GM03348 (cell line): Measurements from ENCODE around the gene BRD3.
A peak's percentile ranks its signal among the peaks of the same experiment; 100 is the strongest.

Experiments used
- DNase-seq: peaks from one replicate; pipeline ENCODE4 v3.0.0; 2012; ENCODE audit warnings: low spot score

The BRD3 gene

DNA sequence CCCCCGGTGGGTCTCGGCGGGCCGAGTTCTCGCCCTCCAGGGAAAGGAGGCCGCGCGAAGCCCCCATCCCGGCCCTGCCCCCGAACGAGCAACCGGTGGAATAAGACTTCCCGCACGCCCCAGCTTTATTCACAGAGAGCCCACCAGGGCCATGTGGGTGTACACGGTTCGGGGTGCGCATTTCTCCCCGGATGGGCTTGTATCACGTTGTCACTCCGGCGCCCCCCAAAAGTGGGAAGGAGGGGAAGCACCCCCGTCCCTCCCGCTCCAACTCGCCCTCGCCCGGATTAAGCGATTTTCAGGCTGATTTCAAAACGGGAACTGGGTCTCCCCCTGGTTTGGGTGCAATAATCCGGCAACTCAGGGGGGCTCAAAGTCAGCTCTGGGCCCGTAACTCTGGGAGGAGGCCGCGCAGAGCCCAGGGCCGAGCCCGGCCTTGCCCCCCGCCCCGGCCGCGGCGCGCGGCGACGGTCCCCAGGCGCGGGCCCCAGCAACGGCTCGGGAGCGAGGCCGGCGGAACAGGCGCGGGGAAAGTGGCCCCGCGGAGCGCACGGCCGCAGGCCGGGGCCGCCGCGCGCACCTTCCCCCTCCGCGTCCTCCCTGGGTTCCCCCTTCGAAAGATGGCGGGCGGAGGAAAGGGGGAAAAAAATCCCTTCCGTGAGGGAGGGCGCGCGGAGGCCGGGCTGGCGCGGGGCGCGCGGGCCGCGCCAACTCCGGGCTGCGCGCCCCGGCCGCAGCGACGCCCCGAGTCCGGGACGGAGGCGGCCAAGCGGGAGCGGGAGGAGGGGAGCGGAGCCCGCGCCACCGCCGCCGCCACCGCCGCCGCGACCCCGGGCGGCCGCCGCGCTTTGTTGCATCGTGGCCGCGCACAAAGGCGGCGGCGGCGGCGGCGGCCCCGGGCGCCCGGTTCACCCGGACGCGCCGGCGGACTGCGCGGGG is 644 bp downstream of the BRD3 start:
- DNase-seq = peak; percentile 66

DNA sequence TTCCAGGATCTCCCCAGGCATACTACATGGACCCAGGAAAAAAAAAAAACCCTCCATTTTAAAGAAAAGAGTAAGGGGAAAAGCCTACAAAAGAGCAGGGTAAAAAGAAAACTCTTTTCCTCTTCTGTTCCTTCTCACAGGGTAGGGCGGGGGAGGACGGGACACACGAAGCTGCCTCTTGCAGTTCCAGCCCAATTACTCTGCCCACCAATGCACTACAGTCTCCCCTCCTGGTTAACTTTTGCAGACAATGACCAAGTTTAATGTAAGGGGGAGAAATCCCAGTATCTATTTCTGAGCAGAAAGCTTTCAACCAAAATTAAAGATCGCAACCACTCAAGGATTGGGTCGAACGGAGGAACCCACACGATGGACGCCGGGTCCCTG is 1.3 kb downstream of the BRD3 start:
- peak; percentile 58 for DNase-seq

DNA sequence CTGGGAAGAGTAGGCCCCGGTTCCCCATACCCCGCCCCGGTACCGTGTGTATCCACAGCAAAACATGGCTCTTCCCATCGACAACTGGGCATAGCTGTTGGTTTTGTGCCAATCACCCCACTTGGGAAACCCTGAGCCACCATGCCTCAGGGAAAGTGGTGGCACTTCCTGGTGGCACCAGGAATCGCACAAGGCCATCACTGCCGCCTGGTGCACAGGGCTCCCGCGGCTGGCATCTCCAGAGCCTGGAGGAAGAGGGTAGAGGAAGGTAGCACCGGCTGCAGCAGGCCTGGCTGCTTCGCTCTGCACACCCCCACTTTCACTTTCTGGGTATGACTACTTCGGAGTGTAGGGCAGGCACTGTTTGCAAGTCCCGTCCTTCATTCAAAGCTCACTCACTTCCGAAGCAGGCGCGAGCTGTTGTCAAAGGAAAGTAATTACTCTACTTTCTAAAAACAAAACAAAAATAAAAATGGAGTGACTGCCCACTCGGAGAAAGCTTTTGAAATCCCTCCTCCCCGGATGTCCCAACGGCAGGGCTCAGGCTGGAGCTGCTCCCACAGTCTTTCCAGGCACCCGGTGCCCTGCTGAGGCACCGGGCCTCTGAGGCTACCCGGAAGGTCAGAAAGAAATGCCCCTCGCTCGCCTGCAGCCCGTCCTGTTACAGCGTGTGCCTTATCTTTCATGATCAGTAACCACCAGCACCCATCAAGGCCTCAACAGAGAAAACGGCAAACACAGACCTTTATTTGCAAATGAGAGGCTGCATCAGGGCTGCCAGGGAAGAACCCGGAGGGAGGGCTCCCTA is 2.0 kb downstream of the BRD3 start:
- DNase-seq = peak; percentile 72

DNA sequence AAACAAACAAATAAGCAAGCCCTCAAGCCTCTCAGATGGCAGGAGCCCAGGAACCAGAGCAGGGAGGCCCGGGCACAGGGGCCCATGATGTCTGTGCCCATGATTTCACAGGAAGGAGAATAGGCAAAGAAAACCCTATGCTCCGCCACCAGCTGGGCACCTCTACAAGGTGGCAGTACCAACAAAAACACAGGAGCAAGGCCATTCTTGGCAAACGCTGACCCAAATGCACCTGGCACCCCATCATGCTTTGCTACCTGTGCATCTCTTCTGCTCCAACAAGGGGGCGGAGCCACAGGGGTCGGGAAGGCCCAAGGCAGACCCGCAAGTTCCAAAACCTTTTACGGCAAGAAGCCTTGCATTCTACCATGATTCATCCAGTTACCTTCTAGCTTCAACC is 3.1 kb downstream of the BRD3 start:
- no peak for DNase-seq

DNA sequence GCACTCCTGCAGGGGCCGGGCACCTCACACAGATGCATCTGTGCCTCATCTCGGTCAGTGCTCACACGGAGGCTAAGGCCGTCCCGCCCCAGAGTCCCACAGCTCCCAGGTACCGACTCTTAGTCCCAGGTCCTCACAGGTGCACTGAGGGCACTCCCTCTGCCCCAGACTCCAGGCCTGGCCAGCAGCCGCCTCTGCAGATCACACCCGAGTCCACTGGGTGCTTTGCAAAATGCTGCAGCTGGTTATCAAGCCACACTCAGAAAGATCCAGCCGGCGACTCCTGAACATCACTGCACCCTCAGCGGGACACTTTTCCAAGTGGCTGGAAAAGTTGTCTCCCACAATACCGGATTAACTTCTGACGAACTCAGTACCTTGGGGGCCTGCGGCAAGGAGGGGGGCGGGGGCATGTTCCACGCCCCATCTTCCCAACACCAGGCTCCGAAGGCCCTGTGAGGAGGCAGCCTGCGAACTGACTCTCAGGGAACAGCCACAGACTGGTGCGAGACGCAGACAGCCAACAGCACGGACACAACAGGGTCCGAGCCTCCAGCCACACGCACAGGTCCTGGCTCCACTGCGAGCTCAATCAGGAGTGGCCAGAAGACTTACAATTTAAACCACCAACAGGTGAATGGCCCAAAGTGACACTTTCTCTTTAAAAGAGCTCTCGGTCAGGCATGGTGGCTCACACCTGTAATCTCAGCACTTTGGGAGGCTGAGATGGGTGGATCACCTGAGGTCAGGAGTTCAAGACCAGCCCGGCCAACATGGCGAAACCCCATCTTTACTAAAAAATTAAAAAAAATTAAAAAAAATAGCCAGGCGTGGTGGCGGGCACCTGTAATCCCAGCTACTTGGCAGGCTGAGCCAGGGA is 4.0 kb downstream of the BRD3 start:
- DNase-seq = no peak

DNA sequence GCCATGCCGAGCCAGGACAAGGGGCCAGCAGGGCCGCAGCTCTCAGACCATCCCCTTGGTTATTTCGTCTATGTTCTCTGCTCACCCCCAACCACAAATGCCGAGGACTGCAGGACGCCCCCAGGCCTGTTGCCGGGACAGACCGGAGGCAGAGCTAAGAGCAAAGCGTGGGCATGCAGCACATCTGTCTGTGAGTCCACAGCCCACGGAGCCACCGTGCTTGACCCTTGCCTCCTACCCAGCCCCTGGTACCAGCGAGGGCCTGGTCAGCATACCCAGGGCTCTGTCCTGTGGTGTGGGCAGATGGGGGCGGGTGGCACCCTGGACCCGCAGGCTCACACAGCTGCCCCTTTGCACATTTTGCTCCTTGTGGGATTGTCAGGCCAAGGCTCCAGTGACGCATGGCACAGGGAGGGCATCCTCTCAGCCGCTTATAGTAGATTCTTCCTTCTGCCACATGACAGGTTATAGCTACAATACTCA is 4.7 kb downstream of the BRD3 start:
- DNase-seq = no peak

DNA sequence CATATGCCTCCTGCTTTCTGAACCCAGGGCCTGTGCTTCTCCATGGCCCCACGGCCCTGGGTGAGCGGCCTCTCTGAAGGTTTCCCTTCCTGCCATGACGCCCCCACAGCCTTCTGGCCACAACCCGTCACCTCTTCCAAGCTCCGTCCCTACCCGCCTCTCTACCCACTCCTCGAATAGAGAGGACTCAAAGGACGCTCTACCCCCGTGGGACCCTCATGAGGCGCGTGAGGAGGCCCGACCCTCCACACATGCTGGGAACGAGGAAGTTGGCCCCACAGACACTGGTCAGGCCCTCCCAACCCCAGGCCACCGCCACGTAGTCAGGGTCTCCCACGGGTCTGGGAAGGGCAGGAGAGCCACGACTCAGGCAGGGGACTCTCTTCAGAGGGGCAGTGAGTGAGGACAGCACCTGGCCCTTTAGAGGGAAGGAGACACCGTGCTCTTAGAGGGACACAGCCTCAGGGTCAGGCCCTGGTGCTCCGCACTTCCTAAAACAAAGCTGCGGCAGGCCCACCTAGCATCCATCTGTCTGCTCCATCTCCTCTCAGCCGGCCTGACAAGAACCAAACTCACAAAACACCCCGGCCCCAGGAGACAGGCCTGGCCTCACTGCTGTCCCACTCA is 5.3 kb downstream of the BRD3 start:
- DNase-seq = no peak

DNA sequence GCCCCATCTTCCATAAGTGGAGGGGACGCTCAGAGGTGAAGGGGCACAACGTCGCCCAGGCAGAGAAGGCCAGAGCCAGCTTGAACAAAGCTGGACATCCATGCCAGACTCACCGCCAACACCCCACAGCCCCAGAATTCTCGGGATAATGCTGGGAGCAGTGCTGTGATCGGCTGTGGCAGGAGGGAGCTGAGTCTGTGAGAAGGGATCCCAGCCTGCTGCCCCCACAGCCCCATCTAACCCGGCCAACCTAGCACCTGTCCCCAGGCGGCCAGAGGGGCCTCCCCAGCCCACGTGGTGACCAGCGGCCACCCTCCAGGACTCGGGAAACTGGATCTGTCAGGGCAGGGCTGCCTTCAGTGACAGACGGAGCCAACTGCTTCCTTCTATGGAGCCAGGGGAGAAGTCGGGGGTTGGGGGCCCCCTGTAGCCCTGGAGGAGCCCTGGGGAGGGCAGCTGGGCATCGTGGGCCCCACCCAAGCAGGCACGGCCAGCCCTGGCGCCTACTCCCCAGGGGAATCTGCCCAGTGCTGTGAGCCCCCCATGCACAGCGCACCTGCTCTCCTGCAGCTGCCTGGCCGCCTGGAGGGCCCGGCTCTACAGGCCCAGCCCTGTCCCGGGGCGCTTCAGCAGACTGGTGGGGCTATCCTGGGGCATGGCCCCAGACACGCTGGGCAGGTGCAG is 6.0 kb downstream of the BRD3 start:
- no peak for DNase-seq

DNA sequence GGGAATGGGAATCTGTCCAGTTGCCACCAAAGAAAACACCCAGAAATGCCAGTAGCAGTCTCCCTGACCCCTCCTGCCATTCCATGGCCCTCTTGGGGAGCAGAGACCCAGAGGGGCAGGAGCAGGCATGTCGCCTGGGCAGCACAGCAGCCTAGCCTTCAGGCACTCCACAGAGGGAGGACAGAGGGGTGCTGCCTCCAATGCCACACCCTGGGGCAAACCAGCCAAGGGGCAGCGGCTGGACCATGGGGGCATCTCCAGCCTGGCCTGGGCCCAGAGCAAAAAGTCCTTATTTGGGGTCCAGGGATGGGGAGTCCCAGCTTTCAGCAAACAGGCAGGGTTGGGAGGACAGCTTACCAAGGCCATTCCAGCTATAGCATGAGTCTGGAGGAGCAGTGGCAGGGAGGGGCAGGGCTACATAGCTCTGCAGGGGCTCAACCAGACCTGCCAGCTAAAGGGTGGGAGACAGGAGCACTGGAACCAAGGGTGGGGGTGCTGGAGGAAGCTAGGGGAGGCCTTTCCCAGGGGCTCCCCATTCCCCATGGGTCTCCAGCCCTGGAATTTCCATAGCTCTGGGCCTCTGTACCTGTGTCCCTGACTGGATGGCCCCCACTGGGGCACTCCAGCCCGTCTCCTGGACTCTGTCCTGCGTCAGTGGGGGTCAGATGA is 6.7 kb downstream of the BRD3 start:
- no peak for DNase-seq

DNA sequence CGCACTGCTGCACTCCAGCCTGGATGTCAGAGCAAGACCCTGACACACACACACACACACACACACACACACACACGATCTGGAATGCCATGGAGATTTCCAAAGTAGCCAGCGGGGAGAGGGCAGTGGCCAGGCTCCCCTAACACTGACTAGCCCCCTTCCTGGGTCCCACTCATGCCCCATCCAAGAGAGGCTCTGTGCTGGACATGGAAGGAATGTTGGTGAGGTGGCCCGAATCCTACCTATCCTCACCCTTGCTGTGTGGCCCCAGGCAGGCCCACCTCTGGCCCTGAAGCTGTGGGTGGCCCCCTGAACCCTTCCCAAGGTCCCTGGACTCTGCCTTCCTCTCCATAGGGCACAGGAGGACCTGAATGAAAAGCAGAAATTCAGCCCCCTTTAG is 7.3 kb downstream of the BRD3 start:
- DNase-seq = no peak

DNA sequence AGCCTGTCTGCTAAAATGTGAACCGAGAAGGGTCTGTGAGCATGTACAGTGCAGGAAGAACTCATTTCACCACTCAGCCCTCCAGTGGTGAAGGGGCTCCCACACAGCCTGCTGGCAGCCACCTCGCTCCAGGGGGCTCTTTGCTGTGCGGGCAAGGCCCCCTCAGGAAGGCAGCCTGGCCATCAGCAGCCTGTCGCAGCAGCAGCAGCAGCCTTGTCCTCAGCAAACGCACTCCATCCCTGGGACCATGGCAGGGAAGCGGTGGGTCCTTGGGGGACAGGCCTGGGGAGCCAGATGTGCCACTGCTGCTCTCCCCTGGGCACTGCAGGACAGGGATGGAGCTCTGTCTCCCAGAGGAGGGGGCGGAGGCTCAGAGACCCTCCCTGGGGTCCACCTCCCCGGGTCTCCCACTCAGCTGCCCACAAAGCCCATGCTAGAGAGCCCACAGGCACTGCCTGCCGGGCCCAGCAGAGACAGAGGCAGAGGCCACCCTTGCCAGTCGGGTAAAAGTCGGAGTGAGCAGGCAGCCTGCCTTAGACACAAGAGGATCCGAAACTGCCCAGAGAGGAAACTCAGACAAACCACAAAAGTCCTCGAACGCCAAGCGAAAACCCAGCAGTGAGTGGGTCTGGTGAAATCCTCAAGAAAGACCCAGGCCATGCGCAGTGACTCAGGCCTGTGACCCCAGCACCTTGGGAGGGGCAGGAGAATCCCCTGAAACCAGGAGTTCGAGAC is 8.0 kb downstream of the BRD3 start:
- DNase-seq = no peak

DNA sequence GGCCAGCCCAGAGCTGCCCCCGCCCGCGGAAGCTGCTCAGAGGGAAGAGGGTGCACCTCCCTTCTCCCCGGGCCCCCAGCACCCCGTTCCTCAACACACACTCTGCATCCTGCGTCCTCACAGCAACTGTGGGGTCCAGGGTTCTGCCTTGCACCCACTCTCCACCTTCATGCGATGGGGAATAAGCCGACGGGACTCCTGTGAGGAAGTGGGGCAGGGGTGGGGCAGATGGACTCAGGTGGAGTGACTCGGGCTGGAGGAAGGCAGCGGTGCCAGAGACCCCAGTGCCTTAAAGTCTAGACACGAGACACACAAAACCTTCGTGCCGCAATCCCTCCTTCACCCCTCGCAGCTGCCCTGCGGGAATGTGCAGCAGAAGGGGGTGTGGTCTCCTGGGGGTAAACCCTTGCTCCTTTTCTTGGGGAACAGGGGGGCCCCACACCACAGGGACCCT is 8.6 kb downstream of the BRD3 start:
- DNase-seq = no peak

DNA sequence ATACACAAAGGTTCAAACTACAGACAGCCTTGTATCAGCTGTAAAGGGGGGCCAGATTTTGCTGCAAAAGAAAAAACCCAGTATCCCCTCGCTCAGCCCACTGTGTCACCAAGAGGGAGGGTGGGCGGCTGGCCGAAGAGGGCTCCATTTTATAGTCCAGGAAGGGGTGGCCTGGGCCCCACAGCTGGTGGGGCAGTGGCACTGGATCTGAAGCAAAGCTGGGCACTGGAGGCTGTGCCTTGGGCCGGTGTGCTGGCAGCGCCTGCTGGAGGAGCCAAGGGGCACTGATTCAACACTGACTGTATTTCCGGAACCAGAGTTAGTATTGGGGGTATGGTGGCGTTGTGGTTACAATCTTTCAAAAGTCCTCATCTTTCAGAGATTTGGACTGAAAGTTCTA is 9.1 kb downstream of the BRD3 start:
- peak; percentile 52 for DNase-seq

DNA sequence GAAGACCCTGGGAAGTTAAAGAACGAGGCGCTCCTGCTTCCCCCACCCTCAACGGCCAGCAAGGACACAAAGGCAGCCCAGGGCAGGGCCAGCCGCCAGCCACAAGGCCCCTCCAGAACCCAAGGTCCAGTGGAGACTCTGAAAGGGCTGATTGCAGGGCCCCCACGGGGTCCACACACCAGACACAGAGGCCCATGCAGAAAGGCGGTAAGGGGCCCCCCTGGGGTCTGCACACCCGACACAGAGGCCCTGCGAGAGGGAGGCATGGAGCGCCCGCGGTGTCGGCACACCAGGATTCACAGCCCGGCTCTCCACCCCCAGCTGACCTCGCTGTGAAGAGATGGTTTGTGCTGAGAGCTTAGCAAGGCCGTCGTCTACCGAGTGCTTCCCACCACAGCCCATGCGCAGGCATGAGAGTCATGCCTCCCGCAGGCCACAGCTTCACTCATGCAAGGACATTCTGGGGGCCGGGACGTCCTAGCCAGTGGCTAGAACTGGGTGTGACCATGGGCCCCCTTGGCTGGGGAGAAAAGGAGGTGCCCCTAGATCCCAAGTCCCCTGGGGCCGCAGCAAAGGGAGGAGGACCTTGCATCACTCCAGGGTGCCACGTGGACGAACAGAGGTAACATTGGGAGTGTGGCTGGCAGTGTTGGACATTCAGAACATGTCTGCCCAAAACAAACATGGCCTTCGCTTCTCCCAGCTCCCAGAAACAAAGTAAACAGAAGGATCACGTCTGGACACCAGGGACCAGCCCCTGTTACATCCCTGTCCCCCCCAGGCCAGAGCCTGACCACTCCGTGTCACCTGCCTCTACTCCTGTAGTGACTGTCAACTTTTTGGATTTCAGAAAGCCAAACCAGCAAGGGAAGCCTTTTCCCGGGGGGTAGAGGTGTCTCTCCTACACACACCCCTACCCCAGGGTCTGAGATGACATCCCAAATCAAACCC is 9.8 kb downstream of the BRD3 start:
- no peak for DNase-seq

DNA sequence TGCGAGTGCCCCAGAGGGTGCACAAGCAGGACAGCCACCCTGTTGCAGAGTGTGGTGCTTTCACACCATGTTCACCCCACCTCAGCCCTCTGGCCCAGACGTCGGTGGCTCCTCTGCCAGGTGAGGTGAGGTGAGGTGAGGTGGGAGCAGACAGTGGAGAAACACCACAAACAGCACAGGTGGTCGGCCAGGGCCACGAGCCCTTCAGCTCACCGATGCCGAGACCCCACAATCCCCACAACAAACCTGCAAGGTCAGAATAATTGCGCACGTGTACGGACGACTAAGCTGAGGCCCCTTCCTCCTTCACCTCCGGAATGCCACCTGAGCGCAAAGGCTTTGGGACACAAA is 10.5 kb downstream of the BRD3 start:
- DNase-seq = no peak

DNA sequence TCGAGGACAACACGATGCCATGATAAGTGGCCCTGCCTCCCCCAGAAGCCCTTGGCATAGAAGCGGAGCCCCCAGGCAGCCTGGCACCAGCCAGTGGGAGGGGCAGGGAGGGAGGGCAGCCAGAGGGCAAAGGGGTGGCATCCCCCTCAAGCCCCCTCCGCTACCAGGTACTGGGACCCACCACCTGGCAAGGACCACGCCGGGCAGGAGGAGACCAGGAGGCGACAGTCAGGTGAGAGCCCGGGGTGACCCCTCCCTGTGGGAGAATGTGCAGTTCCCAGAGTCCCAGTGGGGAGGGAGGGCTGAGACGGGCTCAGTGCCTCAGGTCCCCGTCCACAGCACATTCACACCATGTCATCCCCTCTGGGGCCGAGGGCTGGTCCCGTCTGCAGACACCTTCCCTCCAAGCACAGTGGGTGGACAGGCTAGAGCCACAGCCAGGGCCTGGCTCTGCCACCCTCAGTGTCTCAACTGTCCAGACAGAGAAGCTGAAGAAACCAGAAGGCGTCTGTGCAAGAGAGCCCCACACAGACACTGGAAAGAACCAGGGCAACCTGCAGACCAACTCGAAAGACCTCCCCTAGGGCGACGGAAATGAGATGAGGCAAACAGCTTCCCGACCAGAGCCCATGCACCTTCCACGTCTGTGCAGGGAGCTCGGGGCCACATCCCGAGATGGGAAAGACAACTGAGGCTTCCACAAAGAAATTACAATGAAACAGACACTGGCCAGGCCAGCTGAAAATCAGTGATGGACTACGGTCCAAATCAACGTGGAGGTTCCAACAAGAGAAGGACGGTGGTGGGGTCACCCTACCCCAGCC is 11.1 kb downstream of the BRD3 start:
- no peak for DNase-seq

DNA sequence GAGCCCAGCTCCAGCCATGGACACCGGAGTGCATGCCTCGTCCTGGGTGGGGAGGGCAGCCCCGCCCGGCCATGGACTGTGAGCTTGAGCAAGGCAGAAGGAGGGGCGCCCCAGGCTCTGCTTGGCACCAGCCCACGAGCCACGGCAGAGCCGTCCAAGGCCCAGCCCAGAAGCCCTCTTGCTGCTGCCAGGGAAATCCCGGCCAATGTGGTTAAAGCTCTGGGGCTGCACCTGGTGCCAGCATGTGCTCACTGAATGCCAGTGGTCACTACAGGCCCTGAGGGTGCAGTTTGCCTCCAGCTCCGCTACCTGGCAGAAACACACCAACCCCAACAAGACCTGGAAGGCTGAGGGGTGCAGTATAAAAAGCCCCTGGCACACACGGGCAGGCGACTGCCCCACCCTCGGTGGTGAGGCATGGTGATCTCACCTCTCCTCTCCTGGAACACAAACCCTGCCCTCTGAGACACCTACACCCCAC is 11.8 kb downstream of the BRD3 start:
- DNase-seq = peak; percentile 95
